NB4 (cell line): ENCODE data around the gene TRAPPC3.

Source experiments
- CTCF ChIP-seq: IDR thresholded peaks from one replicate; pipeline ENCODE4 v1.5.1; 2012; ENCODE audit warnings: low read depth, low read length
- MYC ChIP-seq: IDR thresholded peaks from 2 replicates; pipeline ENCODE4 v1.6.1; 2011; ENCODE audit warnings: low read depth, low read length
- POLR2A ChIP-seq: IDR thresholded peaks from 2 replicates; pipeline ENCODE4 v1.6.1; 2011; ENCODE audit warnings: mild to moderate bottlenecking; ENCODE audit not compliant: insufficient read length; ENCODE audit errors: extremely low read depth
- TF ChIP-seq, protein P1 (sequence below): IDR thresholded peaks from 2 replicates; pipeline ENCODE4 v1.6.1; 2011; ENCODE audit warnings: low read depth, low read length

DNA sequence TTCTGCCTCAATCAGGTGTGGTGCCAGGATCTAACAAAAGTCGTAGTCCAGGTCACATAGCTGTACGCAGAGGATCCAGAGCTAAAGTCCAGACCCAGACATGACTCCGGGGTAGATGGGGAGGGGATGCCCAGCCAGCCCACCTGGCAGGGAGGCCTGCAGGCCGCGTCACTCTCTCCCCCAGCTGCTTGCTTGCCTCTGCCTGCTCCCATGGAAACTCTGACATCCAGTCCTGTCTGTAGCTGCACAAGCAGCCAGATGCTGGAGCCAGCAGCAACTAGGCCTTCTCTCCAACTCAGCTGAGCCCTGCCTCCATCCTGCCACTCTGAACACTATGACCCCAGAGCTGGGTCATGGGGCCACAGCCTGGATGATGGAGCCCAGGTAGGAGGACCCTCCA is 32.4 kb downstream of the TRAPPC3 start:
- TF ChIP-seq CTCF (no peak), POLR2A (no peak), MYC (no peak)
- TF ChIP-seq, protein P1, sequence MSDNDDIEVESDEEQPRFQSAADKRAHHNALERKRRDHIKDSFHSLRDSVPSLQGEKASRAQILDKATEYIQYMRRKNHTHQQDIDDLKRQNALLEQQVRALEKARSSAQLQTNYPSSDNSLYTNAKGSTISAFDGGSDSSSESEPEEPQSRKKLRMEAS = no peak
